ENCODE measurements around the gene YLPM1. TPM values are rescaled to one million over a fixed set of nuclear protein-coding genes. Genes with fewer than 3 reads are reported as not detected.

YLPM1 gene
- total and polyA plus RNA-seq, 4 donors: 11.8 to 79.9 (median 39.2) TPM

GRCh38 chr14:74868739-74869138, 105.6 kb downstream of the YLPM1 start:
- no peaks in the 10 kb centered on the region for H3K27me3 ChIP-seq (ENCODE audit: control insufficient read depth in 1 of 2, insufficient read depth in 2 of 2, low read length in 1 of 2)
- H3K36me3 ChIP-seq (ENCODE audit: control insufficient read depth in 1 of 2, insufficient read depth in 2 of 2, low read length in 1 of 2): no peaks in the 10 kb centered on the region
- H3K4me1 ChIP-seq (ENCODE audit: control insufficient read depth in 1 of 2, insufficient read depth in 2 of 2, low read length in 2 of 2): peaks cover 0 to 4% of the 10 kb centered on the region in 2 donors
- ATAC-seq (ENCODE audit: low FRiP score) (no peak), DNase-seq (no peak)
- H3K9me3 ChIP-seq (ENCODE audit: control insufficient read depth, low read length): no peaks in the 10 kb centered on the region
- no peak overlapping the region for H3K4me3 ChIP-seq (ENCODE audit: low read length in 2 of 2)
- WGBS, 2 donors: 91 to 93% methylated on average over 8 of the region's 8 CpGs
- H3K27ac ChIP-seq (ENCODE audit: low read depth in 1 of 2, low read length in 2 of 2): no peak overlapping the region
- intact Hi-C loops (cut with DNase I): no loop called here

GRCh38 chr14:74871819-74872218, 108.7 kb downstream of the YLPM1 start:
- no peaks in the 10 kb centered on the region for H3K9me3 ChIP-seq (ENCODE audit: control insufficient read depth, low read length)
- peaks cover 0 to 4% of the 10 kb centered on the region in 2 donors for H3K4me1 ChIP-seq (ENCODE audit: control insufficient read depth in 1 of 2, insufficient read depth in 2 of 2, low read length in 2 of 2)
- ATAC-seq (ENCODE audit: low FRiP score) (no peak), DNase-seq (no peak)
- no peak overlapping the region for H3K4me3 ChIP-seq (ENCODE audit: low read length in 2 of 2)
- intact Hi-C loops (cut with DNase I): no loop called here
- H3K27ac ChIP-seq (ENCODE audit: low read depth in 1 of 2, low read length in 2 of 2): no peak overlapping the region
- H3K36me3 ChIP-seq (ENCODE audit: control insufficient read depth in 1 of 2, insufficient read depth in 2 of 2, low read length in 1 of 2): no peaks in the 10 kb centered on the region
- H3K27me3 ChIP-seq (ENCODE audit: control insufficient read depth in 1 of 2, insufficient read depth in 2 of 2, low read length in 1 of 2): no peaks in the 10 kb centered on the region
- WGBS, 2 donors: 91 to 95% methylated on average over 4 of the region's 4 CpGs

- DNase-seq (no peak), ATAC-seq (ENCODE audit: low FRiP score) (no peak)
- Histone ChIP-seq H3K4me3 (ENCODE audit: low read length in 2 of 2) (no peak overlapping the region), H3K27ac (ENCODE audit: low read depth in 1 of 2, low read length in 2 of 2) (no peak overlapping the region), H3K9me3 (ENCODE audit: control insufficient read depth, low read length) (no peaks in the 10 kb centered on the region), H3K4me1 (ENCODE audit: control insufficient read depth in 1 of 2, insufficient read depth in 2 of 2, low read length in 2 of 2) (no peaks in the 10 kb centered on the region), H3K27me3 (ENCODE audit: control insufficient read depth in 1 of 2, insufficient read depth in 2 of 2, low read length in 1 of 2) (no peaks in the 10 kb centered on the region), H3K36me3 (ENCODE audit: control insufficient read depth in 1 of 2, insufficient read depth in 2 of 2, low read length in 1 of 2) (no peaks in the 10 kb centered on the region)
- 89 to 95% methylated on average over 5 of the region's 5 CpGs for WGBS, 2 donors
- intact Hi-C loops (cut with DNase I): no loop called here
Measured at GRCh38 chr14:74875204-74875603, 112.1 kb downstream of the YLPM1 start.

- H3K27ac ChIP-seq (ENCODE audit: low read depth in 1 of 2, low read length in 2 of 2): no peak within 1 kb of the TSS
- 65 to 72% methylated on average over 12 to 13 of the region's 13 CpGs for whole genome bisulfite sequencing, 2 donors
- no peaks in the 10 kb centered on the region for H3K27me3 ChIP-seq (ENCODE audit: control insufficient read depth in 1 of 2, insufficient read depth in 2 of 2, low read length in 1 of 2)
- ATAC-seq (ENCODE audit: low FRiP score) (no peak), DNase-seq (no peak)
- no peaks in the 10 kb centered on the region for H3K4me1 ChIP-seq (ENCODE audit: control insufficient read depth in 1 of 2, insufficient read depth in 2 of 2, low read length in 2 of 2)
- H3K9me3 ChIP-seq (ENCODE audit: control insufficient read depth, low read length): no peaks in the 10 kb centered on the region
- no peaks in the 10 kb centered on the region for H3K36me3 ChIP-seq (ENCODE audit: control insufficient read depth in 1 of 2, insufficient read depth in 2 of 2, low read length in 1 of 2)
- H3K4me3 ChIP-seq (ENCODE audit: low read length in 2 of 2): no peak within 1 kb of the TSS
- intact Hi-C loops (cut with DNase I): no loop called here
Measured at GRCh38 chr14:74875941-74876913, 113.1 kb downstream of the YLPM1 start, which contains the start of gene PROX2. Gene PROX2 (minus strand): TSS chr14:74876145. CDS start chr14:74863834, 12,311 bp downstream.

- intact Hi-C loops (cut with DNase I): no loop called here
- H3K4me3 ChIP-seq (ENCODE audit: low read length in 2 of 2): no peak overlapping the region
- DNase-seq (no peak), ATAC-seq (ENCODE audit: low FRiP score) (no peak)
- H3K36me3 ChIP-seq (ENCODE audit: control insufficient read depth in 1 of 2, insufficient read depth in 2 of 2, low read length in 1 of 2): no peaks in the 10 kb centered on the region
- no peak overlapping the region for H3K27ac ChIP-seq (ENCODE audit: low read depth in 1 of 2, low read length in 2 of 2)
- peaks cover 0 to 9% of the 10 kb centered on the region in 2 donors for H3K4me1 ChIP-seq (ENCODE audit: control insufficient read depth in 1 of 2, insufficient read depth in 2 of 2, low read length in 2 of 2)
- H3K27me3 ChIP-seq (ENCODE audit: control insufficient read depth in 1 of 2, insufficient read depth in 2 of 2, low read length in 1 of 2): no peaks in the 10 kb centered on the region
- no peaks in the 10 kb centered on the region for H3K9me3 ChIP-seq (ENCODE audit: control insufficient read depth, low read length)
- WGBS, 2 donors: 43% methylated on average over 3 of the region's 3 CpGs
Measured at GRCh38 chr14:74879427-74880182, 116.5 kb downstream of the YLPM1 start.

- intact Hi-C loops (cut with DNase I): no loop called here
- H3K27me3 ChIP-seq (ENCODE audit: control insufficient read depth in 1 of 2, insufficient read depth in 2 of 2, low read length in 1 of 2): no peaks in the 10 kb centered on the region
- 0% methylated on average over 41 to 53 of the region's 53 CpGs for WGBS, 2 donors
- no peaks in the 10 kb centered on the region for H3K36me3 ChIP-seq (ENCODE audit: control insufficient read depth in 1 of 2, insufficient read depth in 2 of 2, low read length in 1 of 2)
- DNase-seq (peak; percentile 91 to 96), ATAC-seq (ENCODE audit: low FRiP score) (peak; percentile 98)
- H3K27ac ChIP-seq (ENCODE audit: low read depth in 1 of 2, low read length in 2 of 2): peak within 1 kb of the TSS; percentile 14 to 71
- peak within 1 kb of the TSS; percentile 89 to 98 for H3K4me3 ChIP-seq (ENCODE audit: low read length in 2 of 2)
- no peaks in the 10 kb centered on the region for H3K9me3 ChIP-seq (ENCODE audit: control insufficient read depth, low read length)
- peaks cover 0 to 9% of the 10 kb centered on the region in 2 donors for H3K4me1 ChIP-seq (ENCODE audit: control insufficient read depth in 1 of 2, insufficient read depth in 2 of 2, low read length in 2 of 2)
Measured at GRCh38 chr14:74881431-74882102, 118.5 kb downstream of the YLPM1 start, which contains the start of gene DLST. Gene DLST (plus strand): TSS chr14:74881916. CDS start chr14:74881954, 38 bp downstream.

GRCh38 chr14:74882103-74882920, 119.2 kb downstream of the YLPM1 start:
- Histone ChIP-seq H3K4me3 (ENCODE audit: low read length in 2 of 2) (peak overlapping the region; percentile 89 to 98), H3K9me3 (ENCODE audit: control insufficient read depth, low read length) (no peaks in the 10 kb centered on the region), H3K4me1 (ENCODE audit: control insufficient read depth in 1 of 2, insufficient read depth in 2 of 2, low read length in 2 of 2) (peaks cover 0 to 9% of the 10 kb centered on the region in 2 donors), H3K36me3 (ENCODE audit: control insufficient read depth in 1 of 2, insufficient read depth in 2 of 2, low read length in 1 of 2) (no peaks in the 10 kb centered on the region), H3K27ac (ENCODE audit: low read depth in 1 of 2, low read length in 2 of 2) (peak overlapping the region; percentile 14 to 71), H3K27me3 (ENCODE audit: control insufficient read depth in 1 of 2, insufficient read depth in 2 of 2, low read length in 1 of 2) (no peaks in the 10 kb centered on the region)
- 0 to 1% methylated on average over 49 of the region's 49 CpGs for WGBS, 2 donors
- intact Hi-C loops (cut with DNase I): no loop called here
- DNase-seq: peak; percentile 58 to 84
- peak; percentile 72 for ATAC-seq (ENCODE audit: low FRiP score)
